ENCODE results near the gene ELF1. TPM values are rescaled to one million over a fixed set of nuclear protein-coding genes. Genes with fewer than 3 reads are reported as not detected.

The ELF1 gene
- total and polyA plus RNA-seq, 2 donors (not counting 3 experiments of a cell fraction or from before 2014, with no cell fraction given): 31.8 to 61.2 TPM

DNA sequence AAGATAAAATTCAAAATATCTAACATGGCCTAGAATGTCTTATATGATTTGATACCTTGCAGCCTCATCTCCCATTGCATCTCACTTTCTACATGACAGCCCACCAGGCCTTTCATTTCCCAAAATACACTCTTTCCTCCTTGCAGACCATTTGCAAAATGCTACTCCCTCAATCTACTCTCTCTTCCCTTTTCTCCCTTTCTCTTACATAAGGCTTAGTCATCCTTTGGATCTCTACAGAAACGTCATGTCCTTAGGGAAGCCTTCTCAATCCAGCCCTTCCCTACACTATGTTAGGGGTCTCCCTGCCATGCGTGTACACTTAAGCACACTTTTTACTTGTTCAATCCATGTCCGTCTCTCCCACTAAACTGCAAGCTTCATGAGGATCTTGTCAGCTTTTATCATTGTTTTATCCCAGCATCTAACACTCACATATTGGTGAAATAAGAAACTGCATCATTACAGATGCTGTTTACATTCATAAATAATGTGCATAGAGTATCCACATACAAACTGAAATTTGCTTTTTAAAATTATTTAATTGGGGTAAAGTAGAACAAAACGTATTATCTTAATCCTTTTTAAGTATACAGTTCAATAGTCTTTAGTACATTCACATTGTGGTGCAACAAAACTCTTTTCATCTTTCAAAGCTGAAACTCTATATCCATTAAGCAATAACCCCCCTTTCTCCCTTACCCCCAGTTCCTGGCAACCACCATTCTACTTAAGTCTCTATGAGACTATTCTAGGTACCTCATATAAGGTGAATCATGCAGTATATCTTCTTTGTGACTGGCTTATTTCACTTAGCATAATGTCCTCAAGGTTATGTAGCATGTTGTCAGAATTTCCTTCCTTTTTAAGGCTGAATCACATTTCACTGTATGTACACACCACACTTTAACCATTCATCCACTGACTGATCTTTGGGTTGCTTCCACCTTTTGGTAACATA, 30.6 kb upstream of the ELF1 start:
- peak; percentile 76 for DNase-seq (ENCODE audit: low read depth, low spot score)
- ChIA-PET CTCF (interaction anchor here (0.6 kb wide), 1 partner anchor 12 kb away, joined by 3 read pairs; no protein-coding TSS in a partner anchor), POLR2A (no interaction called here)
- intact Hi-C loops (cut with micrococcal nuclease): no loop called here
- Histone ChIP-seq H3K79me2 (ENCODE audit: control insufficient read depth, insufficient read depth, low read length) (peaks cover 23% of the 10 kb centered on the region), H3K4me1 (ENCODE audit: control insufficient read depth, extremely low read depth, insufficient read depth, low read length) (peaks cover 15% of the 10 kb centered on the region), H3K27ac (ENCODE audit: insufficient read depth, low read depth, low read length) (peak overlapping the region; percentile 20), H3K4me2 (ENCODE audit: insufficient read depth, low read length) (peak overlapping the region; percentile 8), H3K4me3 (replicated peaks in 1 of 3; ENCODE audit: insufficient read depth in 1 of 3, low read depth in 1 of 3, low read length in 3 of 3) (no peak overlapping the region), H2AFZ (ENCODE audit: low read depth, low read length) (no peak overlapping the region), H3K27me3 (ENCODE audit: control insufficient read depth in 2 of 2, insufficient read depth in 2 of 2, low read length in 2 of 2) (no peaks in the 10 kb centered on the region), H4K20me1 (replicated peaks; ENCODE audit: control insufficient read depth, extremely low read depth, insufficient read depth, low read length) (no peaks in the 10 kb centered on the region), H3K36me3 (ENCODE audit: control insufficient read depth in 2 of 2, extremely low read depth in 1 of 2, insufficient read depth in 2 of 2, low read length in 2 of 2) (peaks cover 0 to 2% of the 10 kb centered on the region in 2 experiments), H3K9me1 (replicated peaks; ENCODE audit: control insufficient read depth, extremely low read depth, insufficient read depth, low read length) (no peaks in the 10 kb centered on the region), H3K9ac (replicated peaks; ENCODE audit: extremely low read depth, insufficient read depth, low read length) (no peak overlapping the region), H3K9me3 (replicated peaks; ENCODE audit: control insufficient read depth, insufficient read depth, low read length) (no peaks in the 10 kb centered on the region)
- TF ChIP-seq, protein P1, sequence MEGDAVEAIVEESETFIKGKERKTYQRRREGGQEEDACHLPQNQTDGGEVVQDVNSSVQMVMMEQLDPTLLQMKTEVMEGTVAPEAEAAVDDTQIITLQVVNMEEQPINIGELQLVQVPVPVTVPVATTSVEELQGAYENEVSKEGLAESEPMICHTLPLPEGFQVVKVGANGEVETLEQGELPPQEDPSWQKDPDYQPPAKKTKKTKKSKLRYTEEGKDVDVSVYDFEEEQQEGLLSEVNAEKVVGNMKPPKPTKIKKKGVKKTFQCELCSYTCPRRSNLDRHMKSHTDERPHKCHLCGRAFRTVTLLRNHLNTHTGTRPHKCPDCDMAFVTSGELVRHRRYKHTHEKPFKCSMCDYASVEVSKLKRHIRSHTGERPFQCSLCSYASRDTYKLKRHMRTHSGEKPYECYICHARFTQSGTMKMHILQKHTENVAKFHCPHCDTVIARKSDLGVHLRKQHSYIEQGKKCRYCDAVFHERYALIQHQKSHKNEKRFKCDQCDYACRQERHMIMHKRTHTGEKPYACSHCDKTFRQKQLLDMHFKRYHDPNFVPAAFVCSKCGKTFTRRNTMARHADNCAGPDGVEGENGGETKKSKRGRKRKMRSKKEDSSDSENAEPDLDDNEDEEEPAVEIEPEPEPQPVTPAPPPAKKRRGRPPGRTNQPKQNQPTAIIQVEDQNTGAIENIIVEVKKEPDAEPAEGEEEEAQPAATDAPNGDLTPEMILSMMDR (IDR thresholded peaks at IDR 0.05; ENCODE audit: extremely low read depth in 1 of 2, insufficient read depth in 1 of 2, low read depth in 1 of 2, low read length in 2 of 2): no peak
- TF ChIP-seq JUN (IDR thresholded peaks at IDR 0.05; ENCODE audit: borderline replicate concordance, insufficient read depth, insufficient read length, low read depth) (peak; percentile 52), FOS (IDR thresholded peaks at IDR 0.05; ENCODE audit: borderline replicate concordance, insufficient read depth, low read length) (peak; percentile 65)
- FAIRE-seq: peak; percentile 79
- no TSS peak for BruUV-seq (replicated peaks)
- dilution Hi-C loops (cut with MboI; ENCODE audit: extremely low pct_ligation_motif_present, low sequenced_read_pairs): no loop called here

DNA sequence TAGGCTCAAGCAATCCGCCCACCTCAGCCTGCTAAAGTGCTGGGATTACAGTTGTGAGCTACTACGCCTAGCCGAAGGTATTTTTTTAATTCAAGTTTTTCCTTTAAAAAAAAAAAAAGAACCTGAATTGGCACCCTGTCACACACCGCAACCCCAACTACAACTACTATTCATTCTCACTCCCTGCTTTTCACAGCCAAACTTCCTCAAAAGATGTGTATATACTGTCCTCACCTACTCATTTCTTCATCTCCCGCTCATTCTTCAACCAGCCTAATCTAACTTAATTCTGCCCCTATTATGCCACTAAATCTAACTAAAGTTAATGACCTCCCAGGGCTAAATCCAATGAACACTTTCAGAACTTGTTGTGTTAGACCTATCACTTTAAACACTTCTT, 29.5 kb upstream of the ELF1 start:
- Histone ChIP-seq H3K4me2 (ENCODE audit: insufficient read depth, low read length) (no peak overlapping the region), H3K9ac (replicated peaks; ENCODE audit: extremely low read depth, insufficient read depth, low read length) (no peak overlapping the region), H3K27ac (ENCODE audit: insufficient read depth, low read depth, low read length) (no peak overlapping the region), H3K9me1 (replicated peaks; ENCODE audit: control insufficient read depth, extremely low read depth, insufficient read depth, low read length) (no peaks in the 10 kb centered on the region), H3K36me3 (ENCODE audit: control insufficient read depth in 2 of 2, extremely low read depth in 1 of 2, insufficient read depth in 2 of 2, low read length in 2 of 2) (peaks cover 0 to 2% of the 10 kb centered on the region in 2 experiments), H3K9me3 (replicated peaks; ENCODE audit: control insufficient read depth, insufficient read depth, low read length) (no peaks in the 10 kb centered on the region), H3K4me1 (ENCODE audit: control insufficient read depth, extremely low read depth, insufficient read depth, low read length) (peaks cover 15% of the 10 kb centered on the region), H2AFZ (ENCODE audit: low read depth, low read length) (no peak overlapping the region), H3K79me2 (ENCODE audit: control insufficient read depth, insufficient read depth, low read length) (peaks cover 17% of the 10 kb centered on the region), H3K4me3 (replicated peaks in 1 of 3; ENCODE audit: insufficient read depth in 1 of 3, low read depth in 1 of 3, low read length in 3 of 3) (no peak overlapping the region), H3K27me3 (ENCODE audit: control insufficient read depth in 2 of 2, insufficient read depth in 2 of 2, low read length in 2 of 2) (no peaks in the 10 kb centered on the region), H4K20me1 (replicated peaks; ENCODE audit: control insufficient read depth, extremely low read depth, insufficient read depth, low read length) (no peaks in the 10 kb centered on the region)
- TF ChIP-seq, protein P2, sequence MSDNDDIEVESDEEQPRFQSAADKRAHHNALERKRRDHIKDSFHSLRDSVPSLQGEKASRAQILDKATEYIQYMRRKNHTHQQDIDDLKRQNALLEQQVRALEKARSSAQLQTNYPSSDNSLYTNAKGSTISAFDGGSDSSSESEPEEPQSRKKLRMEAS (IDR thresholded peaks at IDR 0.05; ENCODE audit: insufficient read depth, insufficient read length): no peak
- TF ChIP-seq GATA2 (IDR thresholded peaks at IDR 0.05; ENCODE audit: insufficient read depth, insufficient read length, low read depth, low read length) (no peak), POLR2A (IDR thresholded peaks at IDR 0.05; ENCODE audit: low read depth, low read length) (no peak), MYC (IDR thresholded peaks at IDR 0.05; ENCODE audit: low read depth, low read length) (no peak), FOS (IDR thresholded peaks at IDR 0.05; ENCODE audit: borderline replicate concordance, insufficient read depth, low read length) (no peak), JUN (IDR thresholded peaks at IDR 0.05; ENCODE audit: borderline replicate concordance, insufficient read depth, insufficient read length, low read depth) (no peak), EZH2 (IDR thresholded peaks at IDR 0.05; ENCODE audit: borderline replicate concordance, low read depth, low read length, severe bottlenecking) (no peak), POLR2AphosphoS5 (IDR thresholded peaks at IDR 0.05; ENCODE audit: insufficient read depth, low read depth, low read length) (no peak)
- TF ChIP-seq, protein P1 (IDR thresholded peaks at IDR 0.05; ENCODE audit: extremely low read depth in 1 of 2, insufficient read depth in 1 of 2, low read depth in 1 of 2, low read length in 2 of 2): no peak
- POLR2A ChIA-PET: no interaction called here
- intact Hi-C loops (cut with micrococcal nuclease) (no loop called here), dilution Hi-C loops (cut with MboI; ENCODE audit: extremely low pct_ligation_motif_present, low sequenced_read_pairs) (no loop called here)
- BruUV-seq (replicated peaks): no TSS peak
- no peak for FAIRE-seq
- CTCF ChIA-PET: no interaction called here
- DNase-seq (ENCODE audit: low read depth, low spot score): no peak
